Smooth muscle cell (in vitro differentiated cells): ENCODE results near the gene MARK4. TPM values are rescaled to one million over a fixed set of nuclear protein-coding genes. Genes with fewer than 3 reads are reported as not detected.

Source experiments
- DNase-seq: peaks from one replicate; lab custom pipeline; 2025; ENCODE audit not compliant: unreplicated experiment; lab: John Stamatoyannopoulos, UW
- H2AFZ ChIP-seq: fragments of 200-600 bp; sonication (generic); 2 replicates; pipeline ENCODE4 v1.6.0; 2016; ENCODE audit warnings: antibody characterized with exemption, low read depth, mild to moderate bottlenecking
- H3F3A ChIP-seq: fragments of 200-600 bp; sonication (generic); 2 replicates; pipeline ENCODE4 v1.6.0; 2017; ENCODE audit warnings: antibody characterized with exemption, low read depth
- H3K27ac ChIP-seq: fragments of 200-600 bp; sonication (generic); 2 replicates; pipeline ENCODE4 v1.5.1; 2016; ENCODE audit warnings: low read depth, mild to moderate bottlenecking
- H3K27me3 ChIP-seq: fragments of 200-600 bp; sonication (generic); 2 replicates; pipeline ENCODE4 v1.6.1; 2016; ENCODE audit warnings: low read depth, mild to moderate bottlenecking
- H3K36me3 ChIP-seq: fragments of 200-600 bp; sonication (generic); 2 replicates; pipeline ENCODE4 v1.5.1; 2016; ENCODE audit warnings: low read depth
- H3K4me1 ChIP-seq: fragments of 200-600 bp; sonication (generic); 2 replicates; pipeline ENCODE4 v1.5.1; 2016; ENCODE audit warnings: low read depth
- H3K4me2 ChIP-seq: fragments of 200-600 bp; sonication (generic); 2 replicates; pipeline ENCODE4 v1.6.0; 2016; ENCODE audit warnings: mild to moderate bottlenecking
- H3K4me3 ChIP-seq: fragments of 200-600 bp; sonication (generic); 2 replicates; pipeline ENCODE4 v1.5.1; 2016; ENCODE audit warnings: mild to moderate bottlenecking
- H3K79me2 ChIP-seq: fragments of 200-600 bp; sonication (generic); 2 replicates; pipeline ENCODE4 v1.6.0; 2016; ENCODE audit warnings: low read depth, mild to moderate bottlenecking
- H3K9ac ChIP-seq: fragments of 200-600 bp; sonication (generic); 2 replicates; pipeline ENCODE4 v1.6.0; 2016; ENCODE audit warnings: low read depth
- H3K9me3 ChIP-seq: fragments of 200-600 bp; sonication (generic); replicated peaks from 2 replicates; pipeline ENCODE4 v1.5.1; 2016; ENCODE audit warnings: low read depth
- H4K20me1 ChIP-seq: fragments of 200-600 bp; sonication (generic); 2 replicates; pipeline ENCODE4 v1.6.0; 2016; ENCODE audit warnings: low read depth
- CTCF ChIP-seq: fragments of 200-600 bp; sonication (generic); IDR thresholded peaks from 2 replicates; pipeline ENCODE4 v1.5.1; 2017; ENCODE audit warnings: borderline replicate concordance, mild to moderate bottlenecking, antibody characterized with exemption; ENCODE audit not compliant: insufficient read depth, poor library complexity, severe bottlenecking
- whole genome bisulfite sequencing: methylation state at CpG from one replicate; pipeline ENCODE4 v1.1.7; 2016; ENCODE audit warnings: low lambda C conversion rate; 5-methylcytosine and 5-hydroxymethylcytosine counted together
- polyA plus RNA-seq: library from polyadenylated mRNA; unstranded; fragments of >200 nt; fragmentation: Nextera tagmentation; extraction: Ambion mirVana; gene quantifications from 2 replicates; pipeline ENCODE4 v1.2.1, GENCODE V29; 2016
- total RNA-seq: library from RNA; depleted of rRNA; stranded (reverse); fragments of >200 nt; gene quantifications from 2 replicates; pipeline ENCODE4 v1.2.3, GENCODE V29; 2014

Gene MARK4
- total and polyA plus RNA-seq, 2 experiments from 2014 or later: 15.6 to 23.0 TPM

- Histone ChIP-seq H2AFZ (no peak overlapping the region), H3F3A (no peaks in the 10 kb centered on the region), H3K4me3 (no peak overlapping the region), H3K79me2 (no peaks in the 10 kb centered on the region), H4K20me1 (no peaks in the 10 kb centered on the region), H3K27me3 (no peaks in the 10 kb centered on the region), H3K36me3 (peaks cover 18% of the 10 kb centered on the region), H3K27ac (no peak overlapping the region), H3K9ac (no peak overlapping the region), H3K4me1 (no peaks in the 10 kb centered on the region), H3K9me3 (no peaks in the 10 kb centered on the region), H3K4me2 (no peak overlapping the region)
- no peak for TF ChIP-seq CTCF
- WGBS: 91% methylated on average over 12 of the region's 12 CpGs
- no peak for DNase-seq
These were observed 43.4 kb downstream of the MARK4 start for GRCh38 chr19:45294291-45295029.

DNA sequence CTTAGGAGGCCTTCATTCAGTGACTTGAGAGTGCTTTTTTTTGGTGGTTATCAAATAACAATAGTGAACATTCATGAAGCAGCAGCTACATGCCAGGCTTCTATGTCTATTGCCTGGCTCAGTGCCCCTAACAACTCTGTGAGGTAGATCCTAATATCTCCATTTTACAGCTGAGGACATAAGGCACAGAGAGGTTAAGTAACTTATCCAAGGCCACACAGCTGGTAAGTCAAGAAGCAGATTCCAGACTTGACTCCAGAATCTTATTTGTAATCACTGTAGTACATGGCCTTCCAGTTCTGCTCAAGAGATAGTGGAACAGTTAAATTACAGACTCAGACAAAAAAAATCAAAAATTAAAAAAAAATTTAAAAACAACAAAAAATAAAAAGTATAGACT, 44.8 kb downstream of the MARK4 start:
- Histone ChIP-seq H3K79me2 (no peaks in the 10 kb centered on the region), H3K27ac (no peak overlapping the region), H3K9me3 (no peaks in the 10 kb centered on the region), H3K36me3 (peaks cover 18% of the 10 kb centered on the region), H3K4me2 (no peak overlapping the region), H3K4me1 (no peaks in the 10 kb centered on the region), H4K20me1 (no peaks in the 10 kb centered on the region), H3K4me3 (no peak overlapping the region), H2AFZ (no peak overlapping the region), H3K27me3 (no peaks in the 10 kb centered on the region), H3K9ac (no peak overlapping the region), H3F3A (no peaks in the 10 kb centered on the region)
- no peak for TF ChIP-seq CTCF
- DNase-seq: no peak

- no peak for DNase-seq
- no peak for TF ChIP-seq CTCF
- 97% methylated on average over 4 of the region's 4 CpGs for WGBS
- Histone ChIP-seq H3K9me3 (no peaks in the 10 kb centered on the region), H3K36me3 (peaks cover 18% of the 10 kb centered on the region), H3K79me2 (no peaks in the 10 kb centered on the region), H3K4me1 (no peaks in the 10 kb centered on the region), H4K20me1 (no peaks in the 10 kb centered on the region), H3K4me3 (no peak overlapping the region), H3K9ac (no peak overlapping the region), H3K4me2 (no peak overlapping the region), H3F3A (no peaks in the 10 kb centered on the region), H3K27me3 (no peaks in the 10 kb centered on the region), H3K27ac (no peak overlapping the region), H2AFZ (no peak overlapping the region)
These were observed 45.3 kb downstream of the MARK4 start for GRCh38 chr19:45296355-45296754.

- H3K4me1 ChIP-seq: no peaks in the 10 kb centered on the region
- no peak overlapping the region for H3K27ac ChIP-seq
- TF ChIP-seq CTCF: no peak
- H3K9ac ChIP-seq: no peak overlapping the region
- no peak overlapping the region for H2AFZ ChIP-seq
- H3K9me3 ChIP-seq: no peaks in the 10 kb centered on the region
- H3K4me2 ChIP-seq: no peak overlapping the region
- H3K27me3 ChIP-seq: no peaks in the 10 kb centered on the region
- H3K79me2 ChIP-seq: no peaks in the 10 kb centered on the region
- no peaks in the 10 kb centered on the region for H3F3A ChIP-seq
- no peaks in the 10 kb centered on the region for H4K20me1 ChIP-seq
- H3K4me3 ChIP-seq: no peak overlapping the region
- H3K36me3 ChIP-seq: peaks cover 13% of the 10 kb centered on the region
- 100% methylated on average over 1 of the region's 18 CpGs for WGBS
- no peak for DNase-seq
These were observed 46.6 kb downstream of the MARK4 start for GRCh38 chr19:45297674-45298073.
